Stimulated activated CD4-positive, alpha-beta T cell treated with anti-CD3 and anti-CD28 coated beads, Interleukin-12 subunit alpha, Interleukin-12 subunit beta, amount 100 ng/mL, for 48 hours (primary cell): ENCODE results near the gene OR56B1.

Experiments used
- DNase-seq, 3 donors: peaks; one replicate each; pipeline ENCODE4 v3.0.0-alpha.2; 2020; ENCODE audit warnings: low read depth in 2 of 3, low spot score in 1 of 3

OR56B1 gene

GRCh38 chr11:5727691-5728090 is 8.6 kb upstream of the OR56B1 start:
- DNase-seq: no peak

DNA sequence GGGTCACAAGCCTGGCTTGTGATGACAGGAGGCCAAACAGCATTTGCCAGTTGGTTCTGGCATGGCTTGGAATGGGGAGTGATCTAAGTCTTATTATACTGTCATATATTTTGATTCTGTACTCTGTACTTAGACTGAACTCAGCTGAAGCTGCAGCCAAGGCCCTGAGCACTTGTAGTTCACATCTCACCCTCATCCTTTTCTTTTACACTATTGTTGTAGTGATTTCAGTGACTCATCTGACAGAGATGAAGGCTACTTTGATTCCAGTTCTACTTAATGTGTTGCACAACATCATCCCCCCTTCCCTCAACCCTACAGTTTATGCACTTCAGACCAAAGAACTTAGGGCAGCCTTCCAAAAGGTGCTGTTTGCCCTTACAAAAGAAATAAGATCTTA is 843 bp downstream of the OR56B1 start:
- DNase-seq: no peak

GRCh38 chr11:5737670-5738392 is 1.6 kb downstream of the OR56B1 start:
- DNase-seq: no peak

GRCh38 chr11:5738431-5738830 is 2.2 kb downstream of the OR56B1 start:
- DNase-seq: no peak

DNA sequence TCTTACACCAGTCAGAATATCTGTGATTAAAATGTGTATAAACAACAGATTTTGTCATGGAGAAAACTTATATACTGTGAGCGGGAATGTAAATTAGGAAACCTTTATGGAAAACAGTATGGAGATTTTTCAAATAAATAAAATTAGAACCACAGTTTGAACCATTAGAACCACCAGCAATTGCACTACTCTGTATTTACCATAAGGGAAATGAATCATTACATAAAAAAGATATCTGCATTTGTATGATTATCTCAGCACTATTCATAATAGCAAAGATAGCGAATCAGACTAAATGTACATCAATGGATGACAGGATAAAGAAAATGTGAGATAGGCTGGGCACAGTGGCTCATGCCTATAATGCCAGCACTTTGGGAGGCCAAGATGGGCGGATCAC is 10.4 kb downstream of the OR56B1 start:
- no peak for DNase-seq

- no peak for DNase-seq
Observed at GRCh38 chr11:5749836-5750235, 13.6 kb downstream of the OR56B1 start.

GRCh38 chr11:5753943-5754342 is 17.7 kb downstream of the OR56B1 start, which contains the start of gene OR52N4:
Gene OR52N4 (plus strand): TSS chr11:5754243. CDS start chr11:5754741, 498 bp downstream.
- DNase-seq: no peak

- no peak for DNase-seq
Observed at GRCh38 chr11:5767056-5767455, 30.8 kb downstream of the OR56B1 start.

- no peak for DNase-seq
Observed at GRCh38 chr11:5783255-5783654, 47.0 kb downstream of the OR56B1 start, which contains the start of gene OR52N5. Gene OR52N5 (minus strand): TSS chr11:5783355. CDS start chr11:5778634, 4,721 bp downstream.
